Posterior cingulate gyrus (tissue), 11 donors: Measurements from ENCODE around the gene LHX3.
"Not testable (repeated sequence)": the region's sequence is repeated elsewhere in the genome, so short reads cannot be mapped to it uniquely, and the experiment has no call there.

Source experiments
- DNase-seq, 10 donors: peaks; one replicate each; pipeline versions ENCODE4 v3.0.0 to v3.0.0-alpha.2; 2020 to 2021; ENCODE audit warnings: mixed read lengths in 3 of 10
- intact Hi-C: fragments of 100-400 bp; cut with DNase I; formaldehyde crosslinking; loops from one replicate; pipeline ENCODE4 v1.15.1; 2023

Gene LHX3

GRCh38 chr9:136242918-136243525 lies 38.1 kb upstream of the LHX3 start:
- intact Hi-C loops = no loop called here
- no peak for DNase-seq

- intact Hi-C loops = no loop called here
- DNase-seq = no peak
These were observed 37.3 kb upstream of the LHX3 start for GRCh38 chr9:136242248-136242647.

- intact Hi-C loops = no loop called here
- no peak for DNase-seq
These were observed 36.6 kb upstream of the LHX3 start for GRCh38 chr9:136241542-136241941.

GRCh38 chr9:136240941-136241340 lies 36.0 kb upstream of the LHX3 start:
- no peak for DNase-seq
- intact Hi-C loops = no loop called here

- DNase-seq = no peak
- intact Hi-C loops = no loop called here
These were observed 35.0 kb upstream of the LHX3 start for GRCh38 chr9:136239983-136240330.

GRCh38 chr9:136239135-136239982 lies 34.4 kb upstream of the LHX3 start:
- intact Hi-C loops = no loop called here
- no peak for DNase-seq

GRCh38 chr9:136238342-136238732 lies 33.4 kb upstream of the LHX3 start:
- no peak for DNase-seq
- intact Hi-C loops = no loop called here

- DNase-seq = no peak
- intact Hi-C loops = no loop called here
These were observed 32.8 kb upstream of the LHX3 start for GRCh38 chr9:136237486-136238341.

- not testable (repeated sequence) for DNase-seq
These were observed 31.8 kb upstream of the LHX3 start for GRCh38 chr9:136236471-136237410.

GRCh38 chr9:136235709-136236455 lies 31.0 kb upstream of the LHX3 start:
- intact Hi-C loops = no loop called here
- no peak for DNase-seq

More at GRCh38 chr9:136236471-136237410, 31.8 kb upstream of the LHX3 start:
- intact Hi-C loops = not testable (repeated sequence)

GRCh38 chr9:136235171-136235570 lies 30.2 kb upstream of the LHX3 start:
- intact Hi-C loops = no loop called here
- no peak for DNase-seq

- DNase-seq = no peak
- intact Hi-C loops = no loop called here
These were observed 29.7 kb upstream of the LHX3 start for GRCh38 chr9:136234597-136234996.

- intact Hi-C loops = no loop called here
- no peak for DNase-seq
These were observed 28.9 kb upstream of the LHX3 start for GRCh38 chr9:136233868-136234267.

GRCh38 chr9:136233411-136233810 lies 28.5 kb upstream of the LHX3 start:
- no peak for DNase-seq
- intact Hi-C loops = no loop called here

GRCh38 chr9:136232969-136233368 lies 28.0 kb upstream of the LHX3 start:
- intact Hi-C loops = no loop called here
- no peak for DNase-seq

- intact Hi-C loops = no loop called here
- DNase-seq = no peak
These were observed 26.8 kb upstream of the LHX3 start for GRCh38 chr9:136231478-136232297.

- no peak for DNase-seq
These were observed 25.8 kb upstream of the LHX3 start for GRCh38 chr9:136230773-136231172.

GRCh38 chr9:136230365-136230764 lies 25.4 kb upstream of the LHX3 start:
- intact Hi-C loops = no loop called here
- peak in 1 of 10 donors; percentile 41 for DNase-seq

More at GRCh38 chr9:136230773-136231172, 25.8 kb upstream of the LHX3 start:
- intact Hi-C loops = no loop called here
